ENCODE results near the gene PTPRCAP. TPM values are rescaled to one million over a fixed set of nuclear protein-coding genes. Genes with fewer than 3 reads are reported as not detected.

Gene PTPRCAP
- polyA plus RNA-seq, 1 of the 3 experiments (the other 2 are of a cell fraction), result 1.4 TPM

GRCh38 chr11:67408437-67409200, 28.9 kb downstream of the PTPRCAP start:
- TF ChIP-seq RAD21 (IDR thresholded peaks at IDR 0.05; ENCODE audit: low read length) (no peak), MXI1 (IDR thresholded peaks at IDR 0.05; ENCODE audit: low read depth, low read length) (no peak), FOSL2 (IDR thresholded peaks at IDR 0.05; ENCODE audit: borderline replicate concordance, low read depth) (no peak), YY1 (IDR thresholded peaks at IDR 0.05; ENCODE audit: low read depth) (no peak), FOXM1 (IDR thresholded peaks at IDR 0.05; ENCODE audit: low read depth) (no peak), TCF12 (IDR thresholded peaks at IDR 0.05) (no peak), GABPA (IDR thresholded peaks at IDR 0.05; ENCODE audit: low read depth) (no peak), RFX5 (IDR thresholded peaks at IDR 0.05; ENCODE audit: low read length) (no peak), RXRA (IDR thresholded peaks at IDR 0.05; ENCODE audit: borderline replicate concordance, low read depth) (no peak), EZH2phosphoT487 (IDR thresholded peaks at IDR 0.05; ENCODE audit: borderline replicate concordance, low read depth) (no peak), CHD2 (IDR thresholded peaks at IDR 0.05; ENCODE audit: low read length, partially characterized antibody) (no peak), GATA2 (CRISPR knock-in tag; IDR thresholded peaks at IDR 0.05) (no peak), TEAD4 (IDR thresholded peaks at IDR 0.05; ENCODE audit: borderline replicate concordance, insufficient read depth) (no peak), POLR2AphosphoS5 (IDR thresholded peaks at IDR 0.05; ENCODE audit: low read depth, low read length) (no peak)
- H3K36me3 ChIP-seq (replicated peaks in 1 of 2; ENCODE audit: control insufficient read depth in 1 of 2, insufficient read depth in 2 of 2, low read length in 1 of 2), result no peaks in the 10 kb centered on the region
- no peaks in the 10 kb centered on the region for H3K27me3 ChIP-seq (ENCODE audit: insufficient read depth)
- DNase-seq, result no peak
- ChIA-PET CTCF (interaction anchor here (0.7 to 1.6 kb wide), 2 partner anchors 26 to 57 kb away, joined by 3 to 4 read pairs; no protein-coding TSS in a partner anchor), POLR2A (no interaction called here)
- no peaks in the 10 kb centered on the region for H3K9me2 ChIP-seq
- no peaks in the 10 kb centered on the region for H4K20me1 ChIP-seq (ENCODE audit: insufficient read depth)
- no peaks in the 10 kb centered on the region for H3K79me2 ChIP-seq (ENCODE audit: insufficient read depth)
- H3K9ac ChIP-seq, result no peak overlapping the region
- H3K9me3 ChIP-seq, result no peaks in the 10 kb centered on the region
- H3K4me3 ChIP-seq (ENCODE audit: low read depth in 2 of 2, low read length in 1 of 2), result no peak overlapping the region
- WGBS (ENCODE audit: low lambda C conversion rate), result 75% methylated on average over 10 of the region's 18 CpGs
- no peak overlapping the region for H3K4me2 ChIP-seq
- no peaks in the 10 kb centered on the region; a peak in 1 of 4 replicates for H3K4me1 ChIP-seq (ENCODE audit: control insufficient read depth in 1 of 2, insufficient read depth in 2 of 2, low read depth in 1 of 2, low read length in 1 of 2)
- no peak overlapping the region for H3K27ac ChIP-seq (ENCODE audit: low read depth in 2 of 2, low read length in 1 of 2)
- no peaks in the 10 kb centered on the region for H3F3A ChIP-seq (replicated peaks; ENCODE audit: insufficient read depth)
- H2AFZ ChIP-seq (ENCODE audit: low read depth), result no peak overlapping the region

GRCh38 chr11:67407688-67408163, 29.8 kb downstream of the PTPRCAP start:
- H3K4me2 ChIP-seq, result no peak overlapping the region
- H3K36me3 ChIP-seq (replicated peaks in 1 of 2; ENCODE audit: control insufficient read depth in 1 of 2, insufficient read depth in 2 of 2, low read length in 1 of 2), result no peaks in the 10 kb centered on the region
- H3K9me2 ChIP-seq, result no peaks in the 10 kb centered on the region
- no peak for DNase-seq
- H3K79me2 ChIP-seq (ENCODE audit: insufficient read depth), result no peaks in the 10 kb centered on the region
- no peaks in the 10 kb centered on the region for H3K4me1 ChIP-seq (ENCODE audit: control insufficient read depth in 1 of 2, insufficient read depth in 2 of 2, low read depth in 1 of 2, low read length in 1 of 2)
- ChIA-PET CTCF (interaction anchor here (1.0 to 1.6 kb wide), 2 partner anchors 25 to 99 kb away, joined by 3 to 4 read pairs; no protein-coding TSS in a partner anchor), POLR2A (no interaction called here)
- no peak overlapping the region for H3K9ac ChIP-seq
- 71% methylated on average over 11 of the region's 12 CpGs for WGBS (ENCODE audit: low lambda C conversion rate)
- H3F3A ChIP-seq (replicated peaks; ENCODE audit: insufficient read depth), result no peaks in the 10 kb centered on the region
- no peak overlapping the region for H3K27ac ChIP-seq (ENCODE audit: low read depth in 2 of 2, low read length in 1 of 2)
- no peak overlapping the region for H3K4me3 ChIP-seq (ENCODE audit: low read depth in 2 of 2, low read length in 1 of 2)
- H3K27me3 ChIP-seq (ENCODE audit: insufficient read depth), result no peaks in the 10 kb centered on the region
- TF ChIP-seq RFX5 (IDR thresholded peaks at IDR 0.05; ENCODE audit: low read length), result no peak
- no peak for TF ChIP-seq GATA2 (CRISPR knock-in tag; IDR thresholded peaks at IDR 0.05)
- TF ChIP-seq MAX (IDR thresholded peaks at IDR 0.05; ENCODE audit: low read depth), result no peak
- H2AFZ ChIP-seq (ENCODE audit: low read depth), result no peak overlapping the region
- H3K9me3 ChIP-seq, result no peaks in the 10 kb centered on the region
- H4K20me1 ChIP-seq (ENCODE audit: insufficient read depth), result no peaks in the 10 kb centered on the region
